Motor neuron (in vitro differentiated cells): ENCODE results near the gene THSD4. TPM values are rescaled to one million over a fixed set of nuclear protein-coding genes. Genes with fewer than 3 reads are reported as not detected.

Experiments
- ATAC-seq, 8 experiments: fragments of 200-7000 bp; cut with Tn5 transposase; replicated peaks in 6 of 8; 2 replicates each; pipeline ENCODE4 v1.8.0; 2021; ENCODE audit warnings: mild to moderate bottlenecking in 8 of 8, moderate library complexity in 8 of 8
- H3K27ac ChIP-seq, 2 donors: fragments of 250-450 bp; sonication (Bioruptor Pico); 2 replicates each; pipeline ENCODE4 v1.9.0; 2021; ENCODE audit warnings: antibody characterized with exemption in 2 of 2, mild to moderate bottlenecking in 2 of 2, moderate library complexity in 1 of 2
- H3K4me1 ChIP-seq, 2 donors: fragments of 250-450 bp; sonication (Bioruptor Pico); replicated peaks in 1 of 2; 2 replicates each; pipeline ENCODE4 v1.6.1; 2021; ENCODE audit warnings: antibody characterized with exemption in 2 of 2, mild to moderate bottlenecking in 2 of 2, moderate library complexity in 1 of 2
- H3K4me3 ChIP-seq, 5 donors: fragments of 250-450 bp; sonication (Bioruptor Pico); 2 replicates each; pipeline ENCODE4 v1.9.0; 2021; ENCODE audit warnings: antibody characterized with exemption in 5 of 5, mild to moderate bottlenecking in 5 of 5, moderate library complexity in 4 of 5
- WGBS, 10 experiments: fragments of 450-650 bp; shearing (Covaris generic); methylation state at CpG; one replicate each; pipeline ENCODE4 v1.0.0; 2022; 5-methylcytosine and 5-hydroxymethylcytosine counted together
- in situ Hi-C, 9 experiments: fragments of 400-800 bp; cut with MboI; loops; one replicate each; pipeline ENCODE4 v1.15.0; 2021; ENCODE audit warnings: low sequenced_read_pairs in 9 of 9, low pct_unique_long_range_greater_than_20kb in 2 of 9; ENCODE audit not compliant: unreplicated experiment in 9 of 9
- total RNA-seq, 8 experiments: library from RNA; unstranded; fragments of 300-600 nt; gene quantifications; 2 replicates each; pipeline versions ENCODE4 v1.2.3 to v1.2.4, GENCODE V29; 2022

THSD4 gene
- total RNA-seq, 8 experiments from 2014 or later = 1.3 to 28.4 (median 6.7) TPM

GRCh38 chr15:71508081-71508682, 392.9 kb downstream of the THSD4 start:
- Histone ChIP-seq H3K4me1 (peaks cover 11 to 21% of the 10 kb centered on the region in 2 donors), H3K27ac (no peak overlapping the region), H3K4me3 (no peak overlapping the region)
- no peak for ATAC-seq
- 75 to 100% (median 100%) methylated on average over 1 to 4 of the region's 4 CpGs; no CpG with 5 or more reads in 2 of the 10 experiments for WGBS, 10 experiments
- in situ Hi-C loops = no loop called here

GRCh38 chr15:71509139-71509538, 393.9 kb downstream of the THSD4 start:
- no peak overlapping the region for H3K27ac ChIP-seq
- H3K4me1 ChIP-seq = peaks cover 11 to 22% of the 10 kb centered on the region in 2 donors
- in situ Hi-C loops = no loop called here
- H3K4me3 ChIP-seq = no peak overlapping the region
- peak in 2 of 8 experiments; percentile 32 to 56 for ATAC-seq
- WGBS, 10 experiments = 13 to 56% (median 33%) methylated on average over 1 of the region's 1 CpG; no CpG with 5 or more reads in 4 of the 10 experiments

- H3K4me3 ChIP-seq = no peak overlapping the region
- in situ Hi-C loops = no loop called here
- WGBS, 10 experiments = 66 to 88% (median 79%) methylated on average over 3 to 6 of the region's 6 CpGs; no CpG with 5 or more reads in 3 of the 10 experiments
- H3K4me1 ChIP-seq = peaks cover 17 to 29% of the 10 kb centered on the region in 2 donors
- peak in 2 of 8 experiments; percentile 52 to 67 for ATAC-seq
- no peak overlapping the region for H3K27ac ChIP-seq
Observed at GRCh38 chr15:71510763-71511162, 395.5 kb downstream of the THSD4 start.

GRCh38 chr15:71511796-71512681, 396.8 kb downstream of the THSD4 start:
- H3K4me3 ChIP-seq = no peak overlapping the region
- WGBS, 10 experiments = 42 to 81% (median 52%) methylated on average over 6 to 13 of the region's 15 CpGs
- ATAC-seq = peak; percentile 24 to 74 (median 50)
- in situ Hi-C loops = no loop called here
- H3K27ac ChIP-seq = no peak overlapping the region
- H3K4me1 ChIP-seq = peaks cover 22 to 36% of the 10 kb centered on the region in 2 donors

GRCh38 chr15:71512682-71513006, 397.4 kb downstream of the THSD4 start:
- 84 to 100% (median 96%) methylated on average over 1 to 3 of the region's 3 CpGs; no CpG with 5 or more reads in 1 of the 10 experiments for WGBS, 10 experiments
- H3K4me1 ChIP-seq = peaks cover 22 to 36% of the 10 kb centered on the region in 2 donors
- ATAC-seq = peak in 1 of 8 experiments; percentile 7
- in situ Hi-C loops = no loop called here
- H3K4me3 ChIP-seq = no peak overlapping the region
- no peak overlapping the region for H3K27ac ChIP-seq

- Histone ChIP-seq H3K4me1 (peaks cover 22 to 36% of the 10 kb centered on the region in 2 donors), H3K27ac (no peak overlapping the region), H3K4me3 (no peak overlapping the region)
- 0 to 93% (median 23%) methylated on average over 2 to 9 of the region's 10 CpGs; no CpG with 5 or more reads in 1 of the 10 experiments for WGBS, 10 experiments
- in situ Hi-C loops = no loop called here
- ATAC-seq = peak; percentile 51 to 80 (median 64)
Observed at GRCh38 chr15:71515375-71516186, 400.3 kb downstream of the THSD4 start.

GRCh38 chr15:71517751-71518150, 402.5 kb downstream of the THSD4 start:
- in situ Hi-C loops = no loop called here
- Histone ChIP-seq H3K27ac (no peak overlapping the region), H3K4me3 (no peak overlapping the region), H3K4me1 (peaks cover 13 to 19% of the 10 kb centered on the region in 2 donors)
- ATAC-seq = no peak

GRCh38 chr15:71518661-71519060, 403.4 kb downstream of the THSD4 start:
- ATAC-seq = no peak
- WGBS, 10 experiments = 20 to 100% (median 70%) methylated on average over 1 to 2 of the region's 2 CpGs; no CpG with 5 or more reads in 1 of the 10 experiments
- Histone ChIP-seq H3K27ac (no peak overlapping the region), H3K4me1 (peaks cover 11 to 14% of the 10 kb centered on the region in 2 donors), H3K4me3 (no peak overlapping the region)
- in situ Hi-C loops = no loop called here

GRCh38 chr15:71526060-71526820, 411.0 kb downstream of the THSD4 start:
- ATAC-seq = peak in 6 of 8 experiments; percentile 26 to 87 (median 68)
- in situ Hi-C loops = no loop called here
- 0 to 64% (median 13%) methylated on average over 4 to 10 of the region's 10 CpGs; no CpG with 5 or more reads in 1 of the 10 experiments for WGBS, 10 experiments

GRCh38 chr15:71529361-71529760, 414.1 kb downstream of the THSD4 start:
- WGBS, 10 experiments = 60 to 100% (median 100%) methylated on average over 1 of the region's 1 CpG; no CpG with 5 or more reads in 3 of the 10 experiments
- Histone ChIP-seq H3K4me1 (peaks cover 8 to 13% of the 10 kb centered on the region in 2 donors), H3K4me3 (no peak overlapping the region), H3K27ac (no peak overlapping the region)
- no peak for ATAC-seq
- in situ Hi-C loops = no loop called here

More at GRCh38 chr15:71526060-71526820, 411.0 kb downstream of the THSD4 start:
- H3K4me3 ChIP-seq = no peak overlapping the region
- no peak overlapping the region for H3K27ac ChIP-seq
- peaks cover 8 to 13% of the 10 kb centered on the region in 2 donors for H3K4me1 ChIP-seq

- no peak for ATAC-seq
- H3K4me1 ChIP-seq = peaks cover 8 to 13% of the 10 kb centered on the region in 2 donors
- no peak overlapping the region for H3K27ac ChIP-seq
- in situ Hi-C loops = no loop called here
- H3K4me3 ChIP-seq = no peak overlapping the region
- 10 to 100% (median 82%) methylated on average over 1 to 3 of the region's 3 CpGs; no CpG with 5 or more reads in 1 of the 10 experiments for WGBS, 10 experiments
Observed at GRCh38 chr15:71530116-71530515, 414.8 kb downstream of the THSD4 start.

GRCh38 chr15:71532994-71533393, 417.7 kb downstream of the THSD4 start:
- 0 to 92% (median 57%) methylated on average over 1 to 6 of the region's 6 CpGs; no CpG with 5 or more reads in 1 of the 10 experiments for WGBS, 10 experiments
- Histone ChIP-seq H3K4me1 (no peaks in the 10 kb centered on the region), H3K4me3 (no peak overlapping the region), H3K27ac (no peak overlapping the region)
- peak in 3 of 8 experiments; percentile 59 to 70 (median 66) for ATAC-seq
- in situ Hi-C loops = no loop called here
